PC-9 (cell line): ENCODE results near the gene NOM1. TPM values are rescaled to one million over a fixed set of nuclear protein-coding genes. Genes with fewer than 3 reads are reported as not detected.

Source experiments
- BruUV-seq: library from RNA; stranded (reverse); fragments of 400-500 nt; replicated peaks from 2 replicates; lab custom pipeline; 2021; lab: Mats Ljungman, UMichigan
- CTCF ChIA-PET: fragments of 300-600 bp; sonication (Branson Sonifier 250); formaldehyde crosslinking; loops from one replicate; lab custom pipeline; 2022; ENCODE audit warnings: antibody characterized with exemption; lab: Charles Lee
- POLR2A ChIA-PET: fragments of 300-600 bp; sonication (Branson Sonifier 250); formaldehyde crosslinking; loops from one replicate; lab custom pipeline; 2022; ENCODE audit warnings: antibody characterized with exemption; ENCODE audit not compliant: unreplicated experiment; lab: Charles Lee
- DNase-seq, 2 experiments: peaks; one replicate each; pipeline versions ENCODE4 v3.0.0 to v3.0.0-alpha.2; 2015 to 2022; ENCODE audit warnings: mixed read lengths in 1 of 2
- H2AFZ ChIP-seq: fragments of 200-600 bp; sonication (generic); 2 replicates; pipeline ENCODE4 v1.8.1; 2017; ENCODE audit warnings: antibody characterized with exemption
- H3F3A ChIP-seq: fragments of 200-600 bp; sonication (generic); 2 replicates; pipeline ENCODE4 v1.8.1; 2017; ENCODE audit warnings: antibody characterized with exemption, mild to moderate bottlenecking, low read depth; ENCODE audit not compliant: insufficient read depth
- H3K27ac ChIP-seq: fragments of 200-600 bp; sonication (generic); 2 replicates; pipeline ENCODE4 v1.6.1; 2016; ENCODE audit warnings: mixed run types
- H3K27me3 ChIP-seq: fragments of 200-600 bp; sonication (generic); 2 replicates; pipeline ENCODE4 v1.6.1; 2016; ENCODE audit warnings: low read depth, mixed run types; ENCODE audit not compliant: insufficient read depth
- H3K36me3 ChIP-seq: fragments of 200-600 bp; sonication (generic); 2 replicates; pipeline ENCODE4 v1.6.1; 2016; ENCODE audit warnings: low read depth, mixed run types
- H3K4me1 ChIP-seq: fragments of 200-600 bp; sonication (generic); replicated peaks from 2 replicates; pipeline ENCODE4 v1.6.1; 2016; ENCODE audit warnings: mixed run types; ENCODE audit not compliant: insufficient read depth
- H3K4me2 ChIP-seq: fragments of 200-600 bp; sonication (generic); 2 replicates; pipeline ENCODE4 v1.6.1; 2017; ENCODE audit warnings: mixed run types
- H3K4me3 ChIP-seq: fragments of 200-600 bp; sonication (generic); 2 replicates; pipeline ENCODE4 v1.6.1; 2016; ENCODE audit warnings: mixed run types
- H3K79me2 ChIP-seq: fragments of 200-600 bp; sonication (generic); 2 replicates; pipeline ENCODE4 v1.6.1; 2017; ENCODE audit warnings: low read depth, mixed run types
- H3K9me2 ChIP-seq: fragments of 200-600 bp; sonication (generic); 2 replicates; pipeline ENCODE4 v1.8.1; 2017; ENCODE audit warnings: mild to moderate bottlenecking; ENCODE audit not compliant: insufficient read depth
- H3K9me3 ChIP-seq: fragments of 200-600 bp; sonication (generic); 2 replicates; pipeline ENCODE4 v1.8.1; 2016; ENCODE audit warnings: low read depth; ENCODE audit not compliant: insufficient read depth
- H4K20me1 ChIP-seq: fragments of 200-600 bp; sonication (generic); 2 replicates; pipeline ENCODE4 v1.8.1; 2017; ENCODE audit not compliant: insufficient read depth
- EZH2 ChIP-seq: fragments of 200-600 bp; sonication (generic); IDR thresholded peaks from 2 replicates; pipeline ENCODE4 v1.8.0; 2017; ENCODE audit warnings: antibody characterized with exemption, low read depth
- intact Hi-C: fragments of 100-400 bp; cut with micrococcal nuclease; formaldehyde crosslinking; loops from one replicate; pipeline ENCODE4 v1.10.0; 2022; ENCODE audit not compliant: unreplicated experiment
- total RNA-seq: library from RNA; stranded (reverse); gene quantifications from 2 replicates; pipeline ENCODE4 v1.2.3, GENCODE V29; 2021
- TF ChIP-seq, protein P1 (sequence below): fragments of 200-600 bp; sonication (generic); conservative IDR thresholded peaks from 2 replicates; pipeline ENCODE4 v1.6.1; 2017; ENCODE audit warnings: mixed run types, antibody characterized with exemption, mild to moderate bottlenecking, moderate library complexity

Gene NOM1
- total RNA-seq, 1 experiment from 2014 or later, result 25.4 TPM

- CTCF ChIA-PET, result no interaction called here
- BruUV-seq, result no TSS peak
- intact Hi-C loops, result loop anchor here (10.0 kb wide), 1 partner anchor 115 kb away; the partner anchor contains the start of gene UBE3C
- Histone ChIP-seq H3K4me2 (no peak overlapping the region), H4K20me1 (no peaks in the 10 kb centered on the region), H3K9me2 (no peaks in the 10 kb centered on the region), H3K36me3 (no peaks in the 10 kb centered on the region), H3K4me3 (no peak overlapping the region), H3K4me1 (no peaks in the 10 kb centered on the region), H3K79me2 (no peaks in the 10 kb centered on the region), H3K27me3 (peaks cover 45% of the 10 kb centered on the region), H3K9me3 (no peaks in the 10 kb centered on the region), H3F3A (no peaks in the 10 kb centered on the region), H2AFZ (no peak overlapping the region), H3K27ac (no peak overlapping the region)
- TF ChIP-seq, protein P1, sequence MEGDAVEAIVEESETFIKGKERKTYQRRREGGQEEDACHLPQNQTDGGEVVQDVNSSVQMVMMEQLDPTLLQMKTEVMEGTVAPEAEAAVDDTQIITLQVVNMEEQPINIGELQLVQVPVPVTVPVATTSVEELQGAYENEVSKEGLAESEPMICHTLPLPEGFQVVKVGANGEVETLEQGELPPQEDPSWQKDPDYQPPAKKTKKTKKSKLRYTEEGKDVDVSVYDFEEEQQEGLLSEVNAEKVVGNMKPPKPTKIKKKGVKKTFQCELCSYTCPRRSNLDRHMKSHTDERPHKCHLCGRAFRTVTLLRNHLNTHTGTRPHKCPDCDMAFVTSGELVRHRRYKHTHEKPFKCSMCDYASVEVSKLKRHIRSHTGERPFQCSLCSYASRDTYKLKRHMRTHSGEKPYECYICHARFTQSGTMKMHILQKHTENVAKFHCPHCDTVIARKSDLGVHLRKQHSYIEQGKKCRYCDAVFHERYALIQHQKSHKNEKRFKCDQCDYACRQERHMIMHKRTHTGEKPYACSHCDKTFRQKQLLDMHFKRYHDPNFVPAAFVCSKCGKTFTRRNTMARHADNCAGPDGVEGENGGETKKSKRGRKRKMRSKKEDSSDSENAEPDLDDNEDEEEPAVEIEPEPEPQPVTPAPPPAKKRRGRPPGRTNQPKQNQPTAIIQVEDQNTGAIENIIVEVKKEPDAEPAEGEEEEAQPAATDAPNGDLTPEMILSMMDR, result no peak
- TF ChIP-seq EZH2, result no peak
- POLR2A ChIA-PET, result no interaction called here
- no peak for DNase-seq
Measured at GRCh38 chr7:157019718-157020451, 70.4 kb downstream of the NOM1 start.

DNA sequence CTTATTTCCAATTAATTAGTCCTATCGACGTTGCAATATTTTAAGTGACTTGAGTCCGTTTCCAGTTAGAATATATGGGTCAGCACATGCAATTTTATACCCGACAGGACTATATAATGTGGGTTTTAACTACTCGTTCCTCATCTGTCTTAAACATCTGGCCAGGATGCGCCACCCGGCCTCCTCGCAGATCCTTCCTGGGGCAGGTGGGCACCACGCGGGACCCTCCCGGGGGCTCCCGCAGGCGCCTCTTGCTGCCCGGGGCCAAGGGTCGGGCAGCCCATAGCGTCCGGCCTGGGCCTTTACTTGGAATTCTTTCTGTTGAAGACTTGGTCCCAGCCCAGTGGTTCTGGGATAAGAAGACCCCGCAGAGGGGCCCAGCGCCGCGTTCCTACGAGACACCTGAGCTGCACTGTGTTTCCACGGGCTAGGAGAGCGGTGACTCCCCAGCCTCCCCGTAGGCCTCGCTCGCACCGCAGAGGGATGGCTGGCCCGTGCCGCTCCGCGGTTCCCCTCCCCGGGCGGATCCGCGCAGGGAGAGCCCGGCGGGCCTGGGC lies 71.1 kb downstream of the NOM1 start:
- Histone ChIP-seq H3K4me1 (no peaks in the 10 kb centered on the region), H3K27me3 (peaks cover 45% of the 10 kb centered on the region), H3K36me3 (no peaks in the 10 kb centered on the region), H3K27ac (no peak overlapping the region), H3K9me2 (no peaks in the 10 kb centered on the region), H3K9me3 (no peaks in the 10 kb centered on the region), H2AFZ (no peak overlapping the region), H3F3A (no peaks in the 10 kb centered on the region), H4K20me1 (no peaks in the 10 kb centered on the region), H3K79me2 (no peaks in the 10 kb centered on the region), H3K4me3 (no peak overlapping the region), H3K4me2 (no peak overlapping the region)
- BruUV-seq, result no TSS peak
- no peak for TF ChIP-seq EZH2
- TF ChIP-seq, protein P1, result no peak
- intact Hi-C loops, result no loop called here
- ChIA-PET CTCF (no interaction called here), POLR2A (no interaction called here)
- no peak for DNase-seq

DNA sequence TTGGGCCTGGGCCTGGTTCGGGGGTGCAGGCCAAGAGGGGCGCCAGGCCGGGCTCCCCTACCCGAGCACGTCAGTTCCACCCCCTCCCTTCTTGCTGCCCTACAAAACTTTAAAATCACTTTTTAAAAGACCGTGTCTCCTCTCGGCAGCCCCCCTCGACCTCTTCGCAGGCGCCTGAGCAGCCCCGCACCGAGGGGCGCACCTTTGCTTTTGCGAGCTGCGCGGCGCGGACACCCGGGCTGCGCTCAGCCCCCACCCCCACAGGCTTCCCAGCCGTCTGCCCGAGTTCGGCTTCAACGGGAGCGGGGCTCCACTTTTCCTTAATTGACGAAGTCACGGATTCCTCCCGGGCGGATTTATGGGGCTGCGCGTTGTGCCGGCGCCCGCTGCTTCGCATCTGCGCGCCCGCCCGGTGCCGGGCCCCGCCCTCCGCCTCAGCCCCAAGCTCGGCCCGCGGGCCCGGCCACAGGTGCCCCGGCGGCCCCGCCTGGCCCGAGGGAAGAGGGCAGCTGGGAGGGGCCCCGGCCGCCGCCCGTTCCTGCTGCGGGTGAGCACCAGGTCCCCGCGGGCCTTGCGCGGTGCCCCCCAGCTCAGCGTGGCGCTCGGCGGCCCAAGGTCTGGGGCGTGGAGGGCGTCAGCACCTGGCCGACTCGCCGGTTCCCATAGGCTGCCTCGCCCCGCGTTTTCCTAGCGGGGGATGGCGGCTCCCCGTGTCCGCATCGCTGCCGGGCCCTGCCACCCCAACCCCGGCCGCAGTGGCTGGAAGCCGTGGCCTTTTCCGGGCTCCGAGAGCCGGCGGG lies 71.8 kb downstream of the NOM1 start:
- POLR2A ChIA-PET, result no interaction called here
- Histone ChIP-seq H3F3A (no peaks in the 10 kb centered on the region), H3K27ac (no peak overlapping the region), H3K9me2 (no peaks in the 10 kb centered on the region), H3K4me1 (no peaks in the 10 kb centered on the region), H3K36me3 (no peaks in the 10 kb centered on the region), H2AFZ (no peak overlapping the region), H4K20me1 (no peaks in the 10 kb centered on the region), H3K79me2 (no peaks in the 10 kb centered on the region), H3K27me3 (peaks cover 45% of the 10 kb centered on the region), H3K4me2 (no peak overlapping the region), H3K4me3 (no peak overlapping the region), H3K9me3 (no peaks in the 10 kb centered on the region)
- intact Hi-C loops, result no loop called here
- CTCF ChIA-PET, result no interaction called here
- no peak for DNase-seq
- TF ChIP-seq, protein P1, result no peak
- no peak for TF ChIP-seq EZH2
- BruUV-seq, result no TSS peak
